B cell (primary cell): ENCODE data around the gene LAG3.

Experiments
- EZH2 ChIP-seq: IDR thresholded peaks from 2 replicates; pipeline ENCODE4 v1.6.1; 2012; ENCODE audit warnings: borderline replicate concordance, low read depth, mild to moderate bottlenecking, moderate library complexity, low read length; ENCODE audit not compliant: insufficient read depth, poor library complexity, severe bottlenecking
- TF ChIP-seq, protein P1 (sequence below): fragments of 200-600 bp; IDR thresholded peaks from one replicate; pipeline ENCODE4 v1.8.0; 2022; ENCODE audit warnings: antibody characterized with exemption, mild to moderate bottlenecking

DNA sequence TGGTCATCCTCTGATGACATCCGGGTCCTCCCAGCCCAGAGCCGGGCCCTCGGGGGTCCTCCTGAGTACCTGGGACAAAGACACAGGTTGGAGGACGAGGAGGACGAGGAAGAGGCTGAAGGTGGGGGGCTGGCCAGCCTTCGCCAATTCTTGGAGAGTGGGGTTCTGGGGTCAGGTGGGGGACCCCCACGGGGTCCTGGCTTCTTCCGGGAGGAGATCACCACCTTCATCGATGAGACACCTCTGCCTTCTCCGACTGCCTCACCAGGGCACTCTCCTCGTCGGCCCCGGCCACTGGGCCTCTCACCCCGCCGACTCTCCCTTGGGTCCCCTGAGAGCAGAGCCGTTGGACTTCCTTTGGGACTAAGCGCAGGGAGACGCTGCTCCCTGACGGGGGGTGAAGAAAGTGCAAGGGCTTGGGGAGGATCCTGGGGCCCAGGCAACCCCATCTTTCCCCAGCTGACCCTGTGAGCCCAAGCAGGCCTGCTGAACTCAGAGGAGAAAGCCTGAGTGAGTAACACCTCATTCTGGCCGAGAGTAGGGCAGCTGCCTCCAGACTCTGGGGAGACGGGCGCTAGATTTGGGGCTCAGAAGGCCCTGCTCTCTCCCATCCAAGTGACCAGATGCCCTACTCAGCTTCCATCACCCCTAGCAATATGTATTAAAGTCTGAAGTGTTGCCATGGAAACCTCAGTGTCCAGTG, 54.6 kb downstream of the LAG3 start:
- TF ChIP-seq, protein P1, sequence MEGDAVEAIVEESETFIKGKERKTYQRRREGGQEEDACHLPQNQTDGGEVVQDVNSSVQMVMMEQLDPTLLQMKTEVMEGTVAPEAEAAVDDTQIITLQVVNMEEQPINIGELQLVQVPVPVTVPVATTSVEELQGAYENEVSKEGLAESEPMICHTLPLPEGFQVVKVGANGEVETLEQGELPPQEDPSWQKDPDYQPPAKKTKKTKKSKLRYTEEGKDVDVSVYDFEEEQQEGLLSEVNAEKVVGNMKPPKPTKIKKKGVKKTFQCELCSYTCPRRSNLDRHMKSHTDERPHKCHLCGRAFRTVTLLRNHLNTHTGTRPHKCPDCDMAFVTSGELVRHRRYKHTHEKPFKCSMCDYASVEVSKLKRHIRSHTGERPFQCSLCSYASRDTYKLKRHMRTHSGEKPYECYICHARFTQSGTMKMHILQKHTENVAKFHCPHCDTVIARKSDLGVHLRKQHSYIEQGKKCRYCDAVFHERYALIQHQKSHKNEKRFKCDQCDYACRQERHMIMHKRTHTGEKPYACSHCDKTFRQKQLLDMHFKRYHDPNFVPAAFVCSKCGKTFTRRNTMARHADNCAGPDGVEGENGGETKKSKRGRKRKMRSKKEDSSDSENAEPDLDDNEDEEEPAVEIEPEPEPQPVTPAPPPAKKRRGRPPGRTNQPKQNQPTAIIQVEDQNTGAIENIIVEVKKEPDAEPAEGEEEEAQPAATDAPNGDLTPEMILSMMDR = no peak
- TF ChIP-seq EZH2 = no peak
